K562 (cell line): ENCODE data around the gene EGFR. TPM values are rescaled to one million over a fixed set of nuclear protein-coding genes. Genes with fewer than 3 reads are reported as not detected.

Source experiments
- BRF2 ChIP-seq: IDR thresholded peaks from 3 replicates; pipeline ENCODE4 v1.6.1; 2011; ENCODE audit warnings: borderline replicate concordance, mild to moderate bottlenecking; ENCODE audit not compliant: insufficient read length, insufficient read depth
- MGA ChIP-seq: fragments of 450-650 bp; IDR thresholded peaks from 2 replicates; pipeline ENCODE4 v1.6.1; 2016; ENCODE audit warnings: mild to moderate bottlenecking, moderate library complexity
- SMARCA4 ChIP-seq: fragments of 450-650 bp; IDR thresholded peaks from 2 replicates; pipeline ENCODE4 v1.6.1; 2016
- XRCC5 ChIP-seq: fragments of 200-400 bp; formaldehyde crosslinking; IDR thresholded peaks from 2 replicates; pipeline ENCODE4 v1.6.1; 2017; ENCODE audit warnings: low read depth, mild to moderate bottlenecking, low read length
- ZNF24 ChIP-seq: fragments of 450-650 bp; IDR thresholded peaks from 2 replicates; pipeline ENCODE4 v1.6.1; 2016
- polyA plus RNA-seq, 8 experiments: library from polyadenylated mRNA; depleted of rRNA in 4 of 8; stranded (reverse) in 5 of 8; unstranded in 3 of 8; fragments of >200 nt; fragmentation: Nextera tagmentation in 2 of 8; fragmentation: Illumina TruSeq in 1 of 8; extraction: Ambion mirVana in 2 of 8; extraction: Trizol in 1 of 8; gene quantifications; 2 replicates each; pipeline versions ENCODE4 v1.2.1 to v1.2.3, GENCODE V29; 2011 to 2014; ENCODE audit warnings: inconsistent platforms in 1 of 8, missing spikeins in 1 of 8
- total RNA-seq, 7 experiments: library from RNA; depleted of rRNA in 6 of 7; stranded (reverse); fragments of >200 nt in 6 of 7; fragmentation: Illumina TruSeq in 2 of 7; extraction: Trizol in 2 of 7; gene quantifications; 2 replicates each; pipeline versions ENCODE4 v1.2.1 to v1.2.3, GENCODE V29; 2011 to 2021; ENCODE audit warnings: low replicate concordance in 1 of 7

EGFR gene
- total and polyA plus RNA-seq, 9 of the 15 experiments (the other 6 are each of a cell fraction or from before 2014, with no cell fraction given), result 0.13 TPM; not detected in 8

GRCh38 chr7:55155351-55156117 lies 136.7 kb downstream of the EGFR start (continued):
- no peak for TF ChIP-seq MGA
- no peak for TF ChIP-seq BRF2
- TF ChIP-seq XRCC5, result no peak
- TF ChIP-seq SMARCA4, result no peak
- TF ChIP-seq ZNF24, result no peak
- TF ChIP-seq, all 486 proteins: peak for 0
